ENCODE measurements around the gene COL6A1.

Gene COL6A1

GRCh38 chr21:45994086-45994661, 12.6 kb downstream of the COL6A1 start:
- DNase-seq (ENCODE audit: low read depth in 2 of 2): no peak

- DNase-seq (ENCODE audit: low read depth in 2 of 2): no peak
These were observed 13.5 kb downstream of the COL6A1 start for GRCh38 chr21:45994759-45995685.

- DNase-seq (ENCODE audit: low read depth in 2 of 2): no peak
These were observed 14.2 kb downstream of the COL6A1 start for GRCh38 chr21:45995686-45996179.

GRCh38 chr21:45996311-45997204, 15.0 kb downstream of the COL6A1 start:
- DNase-seq (ENCODE audit: low read depth in 2 of 2): no peak

- no peak for DNase-seq (ENCODE audit: low read depth in 2 of 2)
These were observed 15.6 kb downstream of the COL6A1 start for GRCh38 chr21:45997205-45997494.

- DNase-seq (ENCODE audit: low read depth in 2 of 2): no peak
These were observed 16.1 kb downstream of the COL6A1 start for GRCh38 chr21:45997495-45998275.

GRCh38 chr21:45998276-45998701, 16.7 kb downstream of the COL6A1 start:
- no peak for DNase-seq (ENCODE audit: low read depth in 2 of 2)

- DNase-seq (ENCODE audit: low read depth in 2 of 2): no peak
These were observed 17.5 kb downstream of the COL6A1 start for GRCh38 chr21:45998871-45999580.

GRCh38 chr21:45999581-46000181, 18.1 kb downstream of the COL6A1 start:
- DNase-seq (ENCODE audit: low read depth in 2 of 2): no peak

- DNase-seq (ENCODE audit: low read depth in 2 of 2): no peak
These were observed 18.7 kb downstream of the COL6A1 start for GRCh38 chr21:46000182-46000730.

- DNase-seq (ENCODE audit: low read depth in 2 of 2): no peak
These were observed 19.4 kb downstream of the COL6A1 start for GRCh38 chr21:46000731-46001641.

- no peak for DNase-seq (ENCODE audit: low read depth in 2 of 2)
These were observed 20.5 kb downstream of the COL6A1 start for GRCh38 chr21:46001821-46002681.

- no peak for DNase-seq (ENCODE audit: low read depth in 2 of 2)
These were observed 21.4 kb downstream of the COL6A1 start for GRCh38 chr21:46002841-46003574.

GRCh38 chr21:46003575-46004007, 22.0 kb downstream of the COL6A1 start:
- DNase-seq (ENCODE audit: low read depth in 2 of 2): no peak

GRCh38 chr21:46004168-46004861, 22.7 kb downstream of the COL6A1 start:
- DNase-seq (ENCODE audit: low read depth in 2 of 2): no peak

GRCh38 chr21:46005081-46005480, 23.5 kb downstream of the COL6A1 start:
- DNase-seq (ENCODE audit: low read depth in 2 of 2): no peak

- no peak for DNase-seq (ENCODE audit: low read depth in 2 of 2)
These were observed 23.9 kb downstream of the COL6A1 start for GRCh38 chr21:46005481-46005881.

Measured in stimulated activated CD4-positive, alpha-beta T cell treated with anti-CD3 and anti-CD28 coated beads, Interleukin-1b, Interleukin-23, amount 100 ng/mL, for 1 hour (primary cell).